HG03175 (cell line): ENCODE data around the gene PIP.
"Not testable (repeated sequence)": the region's sequence is repeated elsewhere in the genome, so short reads cannot be mapped to it uniquely, and the experiment has no call there.

Experiments used
- ATAC-seq: cut with Tn5 transposase; IDR thresholded peaks from one replicate; pipeline ENCODE4 v1.9.1; 2021; ENCODE audit warnings: mild to moderate bottlenecking, moderate library complexity; ENCODE audit not compliant: unreplicated experiment

Gene PIP

GRCh38 chr7:143176128-143176527 is 44.3 kb downstream of the PIP start:
- ATAC-seq = no peak

- no peak for ATAC-seq
These were observed 45.7 kb downstream of the PIP start for GRCh38 chr7:143177374-143178119.

GRCh38 chr7:143180771-143181170 is 48.9 kb downstream of the PIP start:
- not testable (repeated sequence) for ATAC-seq

- ATAC-seq = no peak
These were observed 49.5 kb downstream of the PIP start for GRCh38 chr7:143181349-143181748.

GRCh38 chr7:143183024-143183423 is 51.1 kb downstream of the PIP start, which contains the start of gene TAS2R39:
Gene TAS2R39 (plus strand): TSS chr7:143183419. CDS start chr7:143183419, 0 bp downstream.
- no peak for ATAC-seq

GRCh38 chr7:143185551-143185950 is 53.7 kb downstream of the PIP start:
- ATAC-seq = no peak

GRCh38 chr7:143188994-143189393 is 57.1 kb downstream of the PIP start:
- ATAC-seq = no peak
